HEK293T (cell line): ENCODE data around the gene AXIN1.
"Not testable (repeated sequence)": the region's sequence is repeated elsewhere in the genome, so short reads cannot be mapped to it uniquely, and the experiment has no call there.

Experiments used
- ARNT ChIP-seq: fragments of 450-650 bp; IDR thresholded peaks from 2 replicates; pipeline ENCODE4 v1.6.1; 2017; ENCODE audit warnings: mild to moderate bottlenecking
- BHLHE40 ChIP-seq: fragments of 450-650 bp; IDR thresholded peaks from 2 replicates; pipeline ENCODE4 v1.6.1; 2016; ENCODE audit warnings: mild to moderate bottlenecking, moderate library complexity, borderline replicate concordance
- CTBP1 ChIP-seq: fragments of 450-650 bp; IDR thresholded peaks from 2 replicates; pipeline ENCODE4 v1.6.1; 2016; ENCODE audit warnings: borderline replicate concordance
- FOXK2 ChIP-seq: fragments of 450-650 bp; IDR thresholded peaks from 2 replicates; pipeline ENCODE4 v1.6.1; 2016; ENCODE audit warnings: mild to moderate bottlenecking
- FOXM1 ChIP-seq: fragments of 450-650 bp; IDR thresholded peaks from 2 replicates; pipeline ENCODE4 v1.6.1; 2017; ENCODE audit warnings: mild to moderate bottlenecking, borderline replicate concordance
- L3MBTL2 ChIP-seq: fragments of 450-650 bp; conservative IDR thresholded peaks from 2 replicates; pipeline ENCODE4 v1.6.1; 2016; ENCODE audit warnings: mild to moderate bottlenecking
- LEF1 ChIP-seq: fragments of 450-650 bp; IDR thresholded peaks from 2 replicates; pipeline ENCODE4 v1.6.1; 2017; ENCODE audit warnings: mild to moderate bottlenecking, borderline replicate concordance
- SP1 ChIP-seq: fragments of 450-650 bp; IDR thresholded peaks from 2 replicates; pipeline ENCODE4 v1.6.1; 2017
- SUZ12 ChIP-seq: fragments of 450-650 bp; IDR thresholded peaks from 2 replicates; pipeline ENCODE4 v1.6.1; 2016; ENCODE audit warnings: mild to moderate bottlenecking
- TARDBP ChIP-seq: fragments of 450-650 bp; IDR thresholded peaks from 2 replicates; pipeline ENCODE4 v1.6.1; 2016
- ZNF384 ChIP-seq: fragments of 450-650 bp; IDR thresholded peaks from 2 replicates; pipeline ENCODE4 v1.6.1; 2016
- TF ChIP-seq, protein P1 (sequence below): fragments of 450-650 bp; IDR thresholded peaks from 2 replicates; pipeline ENCODE4 v1.6.1; 2016

DNA sequence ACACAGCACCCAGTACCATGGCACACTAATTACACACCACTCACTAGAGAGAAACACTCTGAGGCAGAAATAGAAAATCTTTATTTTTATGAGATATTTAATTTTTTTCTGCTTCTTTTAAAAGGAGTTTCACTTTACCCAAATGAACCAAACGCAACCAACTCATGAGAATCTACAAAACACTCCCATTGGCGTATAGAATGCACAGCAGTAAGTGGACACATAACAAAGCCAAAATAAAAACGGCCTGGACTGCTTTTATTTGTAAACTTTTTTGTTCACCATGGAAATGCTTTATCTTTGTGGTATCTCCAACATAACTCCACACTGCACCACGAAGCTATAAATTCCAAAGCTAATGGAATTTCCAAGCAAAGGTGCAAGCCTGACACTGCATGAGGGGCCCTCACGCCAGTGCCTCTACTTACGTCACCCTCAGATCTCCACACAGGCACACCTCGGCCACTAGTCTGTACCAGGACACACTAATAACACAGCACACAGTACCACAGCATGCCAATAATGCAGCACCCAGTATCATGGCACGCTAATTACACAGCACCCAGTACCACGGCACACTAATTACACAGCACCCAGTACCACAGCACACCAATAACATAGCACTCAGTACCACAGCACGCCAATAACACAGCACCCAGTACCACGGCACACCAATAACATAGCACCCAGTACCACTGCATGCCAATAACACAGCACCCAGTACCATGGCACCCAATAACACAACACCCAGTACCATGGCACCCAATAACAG lies 17.5 kb downstream of the AXIN1 start:
- not testable (repeated sequence) for TF ChIP-seq ZNF384, LEF1, SP1, TARDBP, L3MBTL2, BHLHE40, FOXK2, SUZ12, ARNT, FOXM1, CTBP1
- TF ChIP-seq, protein P1, sequence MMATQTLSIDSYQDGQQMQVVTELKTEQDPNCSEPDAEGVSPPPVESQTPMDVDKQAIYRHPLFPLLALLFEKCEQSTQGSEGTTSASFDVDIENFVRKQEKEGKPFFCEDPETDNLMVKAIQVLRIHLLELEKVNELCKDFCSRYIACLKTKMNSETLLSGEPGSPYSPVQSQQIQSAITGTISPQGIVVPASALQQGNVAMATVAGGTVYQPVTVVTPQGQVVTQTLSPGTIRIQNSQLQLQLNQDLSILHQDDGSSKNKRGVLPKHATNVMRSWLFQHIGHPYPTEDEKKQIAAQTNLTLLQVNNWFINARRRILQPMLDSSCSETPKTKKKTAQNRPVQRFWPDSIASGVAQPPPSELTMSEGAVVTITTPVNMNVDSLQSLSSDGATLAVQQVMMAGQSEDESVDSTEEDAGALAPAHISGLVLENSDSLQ: not testable (repeated sequence)
